KMS-11 (cell line): ENCODE results near the gene FHIT.

Experiments
- H2AFZ ChIP-seq: fragments of 200-600 bp; sonication (generic); 2 replicates; pipeline ENCODE4 v1.6.1; 2016; ENCODE audit warnings: antibody characterized with exemption, mixed run types, low read depth
- H3K27ac ChIP-seq: fragments of 200-600 bp; sonication (generic); 2 replicates; pipeline ENCODE4 v1.6.1; 2016; ENCODE audit warnings: mild to moderate bottlenecking, mixed run types
- H3K27me3 ChIP-seq: fragments of 200-600 bp; sonication (generic); 2 replicates; pipeline ENCODE4 v1.6.1; 2017; ENCODE audit warnings: mild to moderate bottlenecking, low read depth, mixed run types, moderate library complexity; ENCODE audit not compliant: insufficient read depth
- H3K36me3 ChIP-seq: fragments of 200-600 bp; sonication (generic); 2 replicates; pipeline ENCODE4 v1.6.1; 2017; ENCODE audit warnings: mild to moderate bottlenecking, mixed run types; ENCODE audit not compliant: insufficient read depth
- H3K4me1 ChIP-seq: fragments of 200-600 bp; sonication (generic); 2 replicates; pipeline ENCODE4 v1.6.1; 2016; ENCODE audit warnings: mild to moderate bottlenecking, low read depth, mixed run types; ENCODE audit not compliant: poor library complexity, severe bottlenecking
- H3K4me2 ChIP-seq: fragments of 200-600 bp; sonication (generic); 2 replicates; pipeline ENCODE4 v1.7.0; 2016; ENCODE audit warnings: mild to moderate bottlenecking, mixed run types
- H3K4me3 ChIP-seq: fragments of 200-600 bp; sonication (generic); IDR thresholded peaks from 2 replicates; pipeline ENCODE4 v1.6.1; 2017; ENCODE audit warnings: low read depth, low read length, mixed read lengths; ENCODE audit not compliant: insufficient read depth
- H3K79me2 ChIP-seq: fragments of 200-600 bp; sonication (generic); 2 replicates; pipeline ENCODE4 v1.6.1; 2016; ENCODE audit warnings: low read depth, mixed run types; ENCODE audit not compliant: insufficient read depth
- H3K9ac ChIP-seq: fragments of 200-600 bp; sonication (generic); 2 replicates; pipeline ENCODE4 v1.6.1; 2016; ENCODE audit warnings: mild to moderate bottlenecking, mixed run types
- H4K20me1 ChIP-seq: fragments of 200-600 bp; sonication (generic); 2 replicates; pipeline ENCODE4 v1.6.1; 2016; ENCODE audit warnings: mild to moderate bottlenecking, mixed run types; ENCODE audit not compliant: insufficient read depth
- TF ChIP-seq, protein P1 (sequence below): fragments of 200-600 bp; sonication (generic); conservative IDR thresholded peaks from 2 replicates; pipeline ENCODE4 v1.6.1; 2017; ENCODE audit warnings: low read depth, mild to moderate bottlenecking, antibody characterized with exemption, low read length, moderate library complexity, mixed read lengths

The FHIT gene

GRCh38 chr3:60430205-60430604 is 821.0 kb downstream of the FHIT start:
- Histone ChIP-seq H3K27me3 (no peaks in the 10 kb centered on the region), H3K4me2 (no peak overlapping the region), H3K79me2 (no peaks in the 10 kb centered on the region), H3K4me3 (no peak overlapping the region), H2AFZ (no peak overlapping the region), H3K9ac (no peak overlapping the region), H3K36me3 (no peaks in the 10 kb centered on the region), H3K27ac (no peak overlapping the region), H4K20me1 (no peaks in the 10 kb centered on the region), H3K4me1 (no peaks in the 10 kb centered on the region)
- TF ChIP-seq, protein P1, sequence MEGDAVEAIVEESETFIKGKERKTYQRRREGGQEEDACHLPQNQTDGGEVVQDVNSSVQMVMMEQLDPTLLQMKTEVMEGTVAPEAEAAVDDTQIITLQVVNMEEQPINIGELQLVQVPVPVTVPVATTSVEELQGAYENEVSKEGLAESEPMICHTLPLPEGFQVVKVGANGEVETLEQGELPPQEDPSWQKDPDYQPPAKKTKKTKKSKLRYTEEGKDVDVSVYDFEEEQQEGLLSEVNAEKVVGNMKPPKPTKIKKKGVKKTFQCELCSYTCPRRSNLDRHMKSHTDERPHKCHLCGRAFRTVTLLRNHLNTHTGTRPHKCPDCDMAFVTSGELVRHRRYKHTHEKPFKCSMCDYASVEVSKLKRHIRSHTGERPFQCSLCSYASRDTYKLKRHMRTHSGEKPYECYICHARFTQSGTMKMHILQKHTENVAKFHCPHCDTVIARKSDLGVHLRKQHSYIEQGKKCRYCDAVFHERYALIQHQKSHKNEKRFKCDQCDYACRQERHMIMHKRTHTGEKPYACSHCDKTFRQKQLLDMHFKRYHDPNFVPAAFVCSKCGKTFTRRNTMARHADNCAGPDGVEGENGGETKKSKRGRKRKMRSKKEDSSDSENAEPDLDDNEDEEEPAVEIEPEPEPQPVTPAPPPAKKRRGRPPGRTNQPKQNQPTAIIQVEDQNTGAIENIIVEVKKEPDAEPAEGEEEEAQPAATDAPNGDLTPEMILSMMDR = no peak

DNA sequence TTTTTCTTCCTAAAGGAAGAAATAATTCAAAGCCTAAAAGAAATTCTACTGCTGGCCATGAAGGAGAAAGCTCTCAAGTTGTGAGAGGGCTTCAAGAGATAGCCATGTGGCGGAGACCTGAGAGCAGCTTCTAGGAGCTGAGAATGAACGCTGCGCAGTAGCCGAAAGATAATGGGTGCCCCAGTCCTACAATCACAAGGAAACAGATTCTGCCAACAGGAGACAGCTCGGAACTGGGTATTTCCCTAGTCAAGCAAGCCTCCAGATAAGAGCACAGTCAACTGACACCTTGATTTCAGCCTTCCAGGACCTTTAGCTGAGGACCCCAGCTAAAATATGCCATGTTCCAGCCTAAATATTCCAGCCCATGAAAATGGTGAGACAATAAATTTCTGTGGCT is 824.1 kb downstream of the FHIT start:
- no peak overlapping the region for H3K27ac ChIP-seq
- H4K20me1 ChIP-seq = no peaks in the 10 kb centered on the region
- H3K27me3 ChIP-seq = no peaks in the 10 kb centered on the region
- no peak overlapping the region for H2AFZ ChIP-seq
- no peak overlapping the region for H3K4me2 ChIP-seq
- no peaks in the 10 kb centered on the region for H3K4me1 ChIP-seq
- H3K79me2 ChIP-seq = no peaks in the 10 kb centered on the region
- TF ChIP-seq, protein P1 = no peak
- H3K36me3 ChIP-seq = no peaks in the 10 kb centered on the region
- no peak overlapping the region for H3K9ac ChIP-seq
- no peak overlapping the region for H3K4me3 ChIP-seq

DNA sequence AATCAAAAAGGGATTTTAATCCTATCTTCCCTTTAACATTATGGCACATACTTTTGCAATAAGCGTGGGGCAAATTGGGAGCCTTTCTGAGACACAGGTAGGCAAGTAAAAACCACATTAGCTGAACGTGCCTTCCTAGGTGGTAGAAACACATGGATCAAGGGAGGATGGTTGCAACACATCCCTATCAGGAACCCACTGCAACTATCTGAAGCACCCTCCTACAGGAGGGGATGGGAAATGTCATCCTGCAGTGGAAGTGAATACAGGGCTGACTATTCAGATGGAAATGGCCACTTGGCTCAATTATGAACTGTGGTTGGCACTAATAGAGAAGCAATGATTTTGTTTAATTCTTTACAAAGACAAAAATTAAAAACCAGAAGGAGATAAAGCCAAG is 826.3 kb downstream of the FHIT start:
- H3K79me2 ChIP-seq = no peaks in the 10 kb centered on the region
- H3K27ac ChIP-seq = no peak overlapping the region
- H3K4me2 ChIP-seq = no peak overlapping the region
- H3K36me3 ChIP-seq = no peaks in the 10 kb centered on the region
- TF ChIP-seq, protein P1 = no peak
- H3K4me3 ChIP-seq = no peak overlapping the region
- no peak overlapping the region for H3K9ac ChIP-seq
- no peak overlapping the region for H2AFZ ChIP-seq
- no peaks in the 10 kb centered on the region for H3K4me1 ChIP-seq
- no peaks in the 10 kb centered on the region for H4K20me1 ChIP-seq
- no peaks in the 10 kb centered on the region for H3K27me3 ChIP-seq

DNA sequence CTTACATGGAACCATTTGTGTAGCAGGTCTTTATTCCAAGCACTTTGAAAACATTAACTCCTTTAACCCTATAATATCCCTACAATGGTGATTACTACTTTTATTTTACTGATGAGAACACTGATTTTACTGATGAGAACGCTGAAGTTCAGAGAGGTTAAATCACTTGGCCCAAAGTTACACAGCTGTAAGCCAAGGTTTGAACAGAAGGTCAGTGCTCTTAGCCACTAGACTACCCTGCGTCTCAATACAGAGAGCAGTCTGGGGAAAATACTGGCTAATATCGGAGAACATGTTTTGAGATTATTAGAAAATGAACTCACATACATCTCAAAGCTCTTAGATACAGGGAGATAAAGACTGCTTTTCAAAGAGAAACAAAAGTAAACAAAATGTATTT is 827.2 kb downstream of the FHIT start:
- Histone ChIP-seq H3K36me3 (no peaks in the 10 kb centered on the region), H4K20me1 (no peaks in the 10 kb centered on the region), H3K27ac (no peak overlapping the region), H3K9ac (no peak overlapping the region), H3K4me3 (no peak overlapping the region), H3K27me3 (no peaks in the 10 kb centered on the region), H3K4me2 (no peak overlapping the region), H3K4me1 (no peaks in the 10 kb centered on the region), H3K79me2 (no peaks in the 10 kb centered on the region), H2AFZ (no peak overlapping the region)
- TF ChIP-seq, protein P1 = no peak
